ENCODE measurements around the gene RAD9B. TPM values are rescaled to one million over a fixed set of nuclear protein-coding genes. Genes with fewer than 3 reads are reported as not detected.

The RAD9B gene
- total RNA-seq, 5 donors from 2014 or later (not counting 1 experiment from before 2014, with no cell fraction given) = 0.18 to 1.6 (median 0.74) TPM; not detected in 1

DNA sequence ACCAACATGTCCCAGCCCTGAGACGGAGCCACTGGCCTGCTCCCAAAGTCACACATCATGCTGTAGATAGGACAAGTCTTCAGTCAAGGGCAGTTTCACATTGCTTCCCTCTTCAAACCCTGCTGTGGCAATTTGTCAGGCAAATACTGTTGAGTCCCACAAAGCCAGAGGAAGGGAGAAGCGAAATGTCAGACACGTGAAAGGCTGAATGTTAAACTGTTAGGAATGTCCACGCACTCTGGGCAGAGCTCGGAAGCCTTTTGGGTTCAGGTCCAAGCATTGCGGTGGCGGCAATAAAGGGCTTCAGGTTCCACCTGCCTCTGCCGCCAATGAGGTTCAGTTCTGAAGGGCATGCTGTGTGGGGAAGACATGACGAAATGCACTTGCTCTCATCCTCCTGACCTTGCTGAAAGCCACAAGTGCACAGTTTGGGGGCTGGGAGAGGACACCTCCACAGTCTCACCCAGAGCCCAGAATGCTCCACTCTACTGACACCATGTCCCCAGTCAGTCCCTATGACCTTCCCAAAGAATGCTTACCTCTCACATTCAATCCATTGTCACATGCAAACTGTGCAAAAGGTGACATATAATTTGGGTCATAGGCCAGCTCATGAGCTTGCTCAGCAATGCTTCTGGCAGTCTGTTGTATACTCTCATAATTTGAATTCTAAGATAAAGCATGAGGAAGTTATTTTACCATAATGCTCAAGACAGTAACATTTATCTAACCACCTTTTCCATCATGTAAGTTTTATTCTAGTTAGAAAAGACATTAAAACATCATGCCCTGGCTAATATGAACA lies 35.7 kb downstream of the RAD9B start:
- Histone ChIP-seq H3K27ac (ENCODE audit: low read length) (no peak overlapping the region), H3K4me3 (ENCODE audit: control insufficient read depth in 1 of 2, extremely low read depth in 1 of 2, low read length in 1 of 2) (no peak overlapping the region), H3K9me3 (no peaks in the 10 kb centered on the region), H3K4me1 (ENCODE audit: control insufficient read depth in 1 of 2, extremely low read depth in 1 of 2, insufficient read depth in 2 of 2, low read length in 2 of 2) (no peaks in the 10 kb centered on the region), H3K27me3 (replicated peaks in 1 of 2; ENCODE audit: control insufficient read depth in 2 of 2, extremely low read depth in 1 of 2, insufficient read depth in 2 of 2, low read length in 1 of 2) (no peaks in the 10 kb centered on the region), H3K36me3 (ENCODE audit: control insufficient read depth in 2 of 2, extremely low read depth in 1 of 2, insufficient read depth in 1 of 2, low read length in 1 of 2) (peaks cover 7 to 65% of the 10 kb centered on the region in 2 donors)
- WGBS (ENCODE audit: insufficient coverage) = 96% methylated on average over 9 of the region's 9 CpGs
- no peaks in the 10 kb centered on the region for H3K9me3 Mint-ChIP-seq
- H3K4me1 Mint-ChIP-seq = peaks cover 0 to 7% (median 4%) of the 10 kb centered on the region in 3 donors
- no peak for ATAC-seq (replicated peaks in 1 of 4)
- H3K4me3 Mint-ChIP-seq = no peak overlapping the region
- ChIA-PET POLR2A (interaction anchor here (0.5 to 0.6 kb wide), 3 partner anchors 26 to 38 kb away, joined by 3 to 6 read pairs (median 5); partner anchors contain the start of genes RAD9B (in 1 of the 2) and VPS29 (in 1 of the 2)), CTCF (interaction anchor here in 1 of 2 donors (0.9 to 1.3 kb wide), 2 partner anchors 62 to 103 kb away, joined by 3 read pairs; no protein-coding TSS in a partner anchor)
- H3K36me3 Mint-ChIP-seq = peaks cover 41% of the 10 kb centered on the region
- no peak overlapping the region for H3K27ac Mint-ChIP-seq
- no peak for DNase-seq
- no peaks in the 10 kb centered on the region for H3K27me3 Mint-ChIP-seq

GRCh38 chr12:110538869-110539622 lies 36.9 kb downstream of the RAD9B start:
- ChIA-PET POLR2A (no interaction called here), CTCF (interaction anchor here (0.6 to 1.1 kb wide), 3 partner anchors 61 to 349 kb away, joined by 3 to 8 read pairs (median 3); no protein-coding TSS in a partner anchor)
- Mint-ChIP-seq H3K27ac (peak overlapping the region in 1 of 2 donors; percentile 17), H3K36me3 (peaks cover 41% of the 10 kb centered on the region), H3K9me3 (no peaks in the 10 kb centered on the region), H3K4me1 (peaks cover 7 to 16% (median 13%) of the 10 kb centered on the region in 3 donors), H3K4me3 (no peak overlapping the region), H3K27me3 (no peaks in the 10 kb centered on the region)
- Histone ChIP-seq H3K36me3 (ENCODE audit: control insufficient read depth in 2 of 2, extremely low read depth in 1 of 2, insufficient read depth in 1 of 2, low read length in 1 of 2) (peaks cover 9 to 68% of the 10 kb centered on the region in 2 donors), H3K9me3 (no peaks in the 10 kb centered on the region), H3K4me1 (ENCODE audit: control insufficient read depth in 1 of 2, extremely low read depth in 1 of 2, insufficient read depth in 2 of 2, low read length in 2 of 2) (peaks cover 0 to 4% of the 10 kb centered on the region in 2 experiments), H3K4me3 (ENCODE audit: control insufficient read depth in 1 of 2, extremely low read depth in 1 of 2, low read length in 1 of 2) (no peak overlapping the region), H3K27me3 (replicated peaks in 1 of 2; ENCODE audit: control insufficient read depth in 2 of 2, extremely low read depth in 1 of 2, insufficient read depth in 2 of 2, low read length in 1 of 2) (no peaks in the 10 kb centered on the region), H3K27ac (ENCODE audit: low read length) (no peak overlapping the region)
- DNase-seq (no peak), ATAC-seq (replicated peaks in 1 of 4) (no peak)
- no CpG with 5 or more reads among the region's 5 CpGs for WGBS (ENCODE audit: insufficient coverage)

GRCh38 chr12:110540048-110540447 lies 37.9 kb downstream of the RAD9B start:
- CTCF ChIA-PET = interaction anchor here (0.6 to 1.0 kb wide), 4 partner anchors 9 to 348 kb away, joined by 3 to 6 read pairs (median 3); no protein-coding TSS in a partner anchor
- no peak overlapping the region for H3K27ac Mint-ChIP-seq

GRCh38 chr12:110543252-110543959 lies 41.3 kb downstream of the RAD9B start:
- ATAC-seq (replicated peaks in 1 of 4) (no peak), DNase-seq (no peak)
- Histone ChIP-seq H3K4me1 (ENCODE audit: control insufficient read depth in 1 of 2, extremely low read depth in 1 of 2, insufficient read depth in 2 of 2, low read length in 2 of 2) (peaks cover 0 to 4% of the 10 kb centered on the region in 2 experiments), H3K36me3 (ENCODE audit: control insufficient read depth in 2 of 2, extremely low read depth in 1 of 2, insufficient read depth in 1 of 2, low read length in 1 of 2) (peaks cover 2 to 52% of the 10 kb centered on the region in 2 donors), H3K4me3 (ENCODE audit: control insufficient read depth in 1 of 2, extremely low read depth in 1 of 2, low read length in 1 of 2) (no peak overlapping the region), H3K27me3 (replicated peaks in 1 of 2; ENCODE audit: control insufficient read depth in 2 of 2, extremely low read depth in 1 of 2, insufficient read depth in 2 of 2, low read length in 1 of 2) (no peaks in the 10 kb centered on the region), H3K9me3 (no peaks in the 10 kb centered on the region), H3K27ac (ENCODE audit: low read length) (no peak overlapping the region)
- peaks cover 29 to 35% (median 31%) of the 10 kb centered on the region in 3 donors for H3K4me1 Mint-ChIP-seq
- no peaks in the 10 kb centered on the region for H3K9me3 Mint-ChIP-seq
- peaks cover 42% of the 10 kb centered on the region for H3K36me3 Mint-ChIP-seq
- 90% methylated on average over 5 of the region's 7 CpGs for WGBS (ENCODE audit: insufficient coverage)
- POLR2A ChIA-PET = interaction anchor here in 1 of 2 donors (0.6 kb wide), 2 partner anchors 47 to 57 kb away, joined by 3 read pairs; no protein-coding TSS in a partner anchor
- H3K27me3 Mint-ChIP-seq = no peaks in the 10 kb centered on the region
- no peak overlapping the region for H3K4me3 Mint-ChIP-seq
- peak overlapping the region; percentile 33 to 41 for H3K27ac Mint-ChIP-seq
- CTCF ChIA-PET = interaction anchor here in 1 of 2 donors (0.7 to 1.7 kb wide), 3 partner anchors 58 to 202 kb away, joined by 3 to 7 read pairs (median 7); no protein-coding TSS in a partner anchor

More at GRCh38 chr12:110540048-110540447, 37.9 kb downstream of the RAD9B start:
- WGBS (ENCODE audit: insufficient coverage) = 93% methylated on average over 5 of the region's 8 CpGs
- no peak for DNase-seq
- POLR2A ChIA-PET = interaction anchor here (0.6 kb wide), 2 partner anchors 8 to 73 kb away, joined by 3 to 8 read pairs; no protein-coding TSS in a partner anchor
- Histone ChIP-seq H3K27ac (ENCODE audit: low read length) (no peak overlapping the region), H3K9me3 (no peaks in the 10 kb centered on the region), H3K36me3 (ENCODE audit: control insufficient read depth in 2 of 2, extremely low read depth in 1 of 2, insufficient read depth in 1 of 2, low read length in 1 of 2) (peaks cover 9 to 64% of the 10 kb centered on the region in 2 donors), H3K4me3 (ENCODE audit: control insufficient read depth in 1 of 2, extremely low read depth in 1 of 2, low read length in 1 of 2) (no peak overlapping the region), H3K4me1 (ENCODE audit: control insufficient read depth in 1 of 2, extremely low read depth in 1 of 2, insufficient read depth in 2 of 2, low read length in 2 of 2) (peaks cover 0 to 4% of the 10 kb centered on the region in 2 experiments), H3K27me3 (replicated peaks in 1 of 2; ENCODE audit: control insufficient read depth in 2 of 2, extremely low read depth in 1 of 2, insufficient read depth in 2 of 2, low read length in 1 of 2) (no peaks in the 10 kb centered on the region)
- H3K4me3 Mint-ChIP-seq = no peak overlapping the region
- H3K36me3 Mint-ChIP-seq = peaks cover 41% of the 10 kb centered on the region
- ATAC-seq (replicated peaks in 1 of 4) = no peak
- H3K4me1 Mint-ChIP-seq = peaks cover 7 to 16% (median 13%) of the 10 kb centered on the region in 3 donors
- no peaks in the 10 kb centered on the region for H3K9me3 Mint-ChIP-seq
- H3K27me3 Mint-ChIP-seq = no peaks in the 10 kb centered on the region

DNA sequence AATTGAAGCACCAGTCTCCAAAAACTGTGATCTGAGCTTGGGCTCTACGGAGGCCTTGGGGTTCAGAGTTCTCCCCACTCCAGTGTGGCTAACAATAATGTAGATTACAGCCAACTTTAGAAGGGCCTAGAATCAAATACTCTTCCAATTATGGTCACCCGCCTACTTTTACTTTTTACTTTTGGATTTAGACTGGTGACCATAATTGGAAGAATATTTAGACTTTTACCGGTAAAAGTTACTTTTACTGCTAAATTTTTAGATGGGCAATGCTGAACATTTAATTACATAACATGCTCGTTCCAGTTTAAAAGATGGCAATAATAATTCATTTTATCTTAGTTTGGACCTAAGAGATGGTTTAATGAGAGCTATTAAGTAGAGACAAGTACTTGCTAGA lies 41.8 kb downstream of the RAD9B start:
- H3K9me3 ChIP-seq = no peaks in the 10 kb centered on the region
- Mint-ChIP-seq H3K4me1 (peaks cover 32 to 40% (median 33%) of the 10 kb centered on the region in 3 donors), H3K36me3 (peaks cover 42% of the 10 kb centered on the region), H3K27ac (no peak overlapping the region), H3K4me3 (no peak overlapping the region), H3K27me3 (no peaks in the 10 kb centered on the region), H3K9me3 (no peaks in the 10 kb centered on the region)
- whole genome bisulfite sequencing (ENCODE audit: insufficient coverage) = 100% methylated on average over 1 of the region's 4 CpGs
- CTCF ChIA-PET = interaction anchor here in 1 of 2 donors (0.7 to 1.7 kb wide), 3 partner anchors 57 to 201 kb away, joined by 3 to 7 read pairs (median 7); no protein-coding TSS in a partner anchor
- no peak for DNase-seq
- no peaks in the 10 kb centered on the region for H3K27me3 ChIP-seq (replicated peaks in 1 of 2; ENCODE audit: control insufficient read depth in 2 of 2, extremely low read depth in 1 of 2, insufficient read depth in 2 of 2, low read length in 1 of 2)
- POLR2A ChIA-PET = interaction anchor here in 1 of 2 donors (0.6 kb wide), 2 partner anchors 47 to 57 kb away, joined by 3 read pairs; no protein-coding TSS in a partner anchor
- ATAC-seq (replicated peaks in 1 of 4) = no peak
- H3K4me3 ChIP-seq (ENCODE audit: control insufficient read depth in 1 of 2, extremely low read depth in 1 of 2, low read length in 1 of 2) = no peak overlapping the region
- H3K4me1 ChIP-seq (ENCODE audit: control insufficient read depth in 1 of 2, extremely low read depth in 1 of 2, insufficient read depth in 2 of 2, low read length in 2 of 2) = peaks cover 0 to 4% of the 10 kb centered on the region in 2 experiments
- H3K27ac ChIP-seq (ENCODE audit: low read length) = no peak overlapping the region
- H3K36me3 ChIP-seq (ENCODE audit: control insufficient read depth in 2 of 2, extremely low read depth in 1 of 2, insufficient read depth in 1 of 2, low read length in 1 of 2) = peaks cover 2 to 48% of the 10 kb centered on the region in 2 donors

Data from T-cell (primary cell).